Lower lobe of right lung (tissue), 2 donors: ENCODE data around the gene KCNA5. TPM values are rescaled to one million over a fixed set of nuclear protein-coding genes. Genes with fewer than 3 reads are reported as not detected.

Source experiments
- ATAC-seq, 2 donors: fragments of 200-7000 bp; cut with Tn5 transposase; one replicate each; pipeline ENCODE4 v1.9.1; 2020 to 2022; ENCODE audit warnings: mild to moderate bottlenecking in 2 of 2, moderate library complexity in 2 of 2
- DNase-seq: peaks from one replicate; pipeline ENCODE4 v3.0.0-alpha.2; 2020
- H3K27ac ChIP-seq: fragments of 200-600 bp; one replicate; pipeline ENCODE4 v1.8.0; 2022
- H3K27me3 ChIP-seq: fragments of 200-600 bp; one replicate; pipeline ENCODE4 v1.8.0; 2022; ENCODE audit warnings: low read depth
- H3K36me3 ChIP-seq: fragments of 200-600 bp; one replicate; pipeline ENCODE4 v1.8.0; 2022; ENCODE audit warnings: mild to moderate bottlenecking
- H3K4me1 ChIP-seq: fragments of 200-600 bp; one replicate; pipeline ENCODE4 v1.8.0; 2022
- H3K4me3 ChIP-seq: fragments of 200-600 bp; one replicate; pipeline ENCODE4 v1.8.0; 2022; ENCODE audit warnings: mild to moderate bottlenecking
- H3K9me3 ChIP-seq: fragments of 200-600 bp; one replicate; pipeline ENCODE4 v1.8.0; 2022
- CTCF ChIP-seq: fragments of 200-600 bp; IDR thresholded peaks from one replicate; pipeline ENCODE4 v1.8.0; 2022; ENCODE audit warnings: antibody characterized with exemption, mild to moderate bottlenecking
- intact Hi-C: fragments of 100-400 bp; cut with DNase I; formaldehyde crosslinking; loops from one replicate; pipeline ENCODE4 v1.11.0; 2022
- total RNA-seq: library from RNA; stranded (reverse); fragmentation: NEBNext Ultra II Directional; extraction: Animal tissue kit (Norgen Biotek cat#: 25700); gene quantifications from one replicate; pipeline ENCODE4 v1.2.1, GENCODE V29; 2021
- donor health status: DM: no; HTN: yes; CAD: no; lungs with severe emphysema.

The KCNA5 gene
- total RNA-seq, 1 donor from 2014 or later: 1.5 TPM

- H3K27ac ChIP-seq: no peak overlapping the region
- peaks cover 9% of the 10 kb centered on the region for H3K27me3 ChIP-seq
- H3K4me3 ChIP-seq: no peak overlapping the region
- no peaks in the 10 kb centered on the region for H3K9me3 ChIP-seq
- intact Hi-C loops: no loop called here
- ATAC-seq (no peak), DNase-seq (no peak)
- no peaks in the 10 kb centered on the region for H3K4me1 ChIP-seq
- no peaks in the 10 kb centered on the region for H3K36me3 ChIP-seq
- no peak for TF ChIP-seq CTCF
Measured at GRCh38 chr12:5000658-5001385, 42.9 kb upstream of the KCNA5 start.

GRCh38 chr12:5003025-5003666 lies 40.5 kb upstream of the KCNA5 start:
- DNase-seq (peak; percentile 61), ATAC-seq (peak; percentile 67 to 82)
- no peak overlapping the region for H3K27ac ChIP-seq
- peak; percentile 86 for TF ChIP-seq CTCF
- H3K9me3 ChIP-seq: no peaks in the 10 kb centered on the region
- H3K27me3 ChIP-seq: peaks cover 4% of the 10 kb centered on the region
- H3K4me3 ChIP-seq: no peak overlapping the region
- intact Hi-C loops: no loop called here
- H3K4me1 ChIP-seq: no peaks in the 10 kb centered on the region
- H3K36me3 ChIP-seq: no peaks in the 10 kb centered on the region

- intact Hi-C loops: no loop called here
- Histone ChIP-seq H3K27me3 (no peaks in the 10 kb centered on the region), H3K9me3 (no peaks in the 10 kb centered on the region), H3K27ac (no peak overlapping the region), H3K36me3 (no peaks in the 10 kb centered on the region), H3K4me3 (no peak overlapping the region), H3K4me1 (no peaks in the 10 kb centered on the region)
- DNase-seq: no peak
- no peak for TF ChIP-seq CTCF
- no peak for ATAC-seq
Measured at GRCh38 chr12:5008661-5009060, 35.0 kb upstream of the KCNA5 start.

GRCh38 chr12:5010151-5010550 lies 33.5 kb upstream of the KCNA5 start:
- intact Hi-C loops: no loop called here
- H3K36me3 ChIP-seq: no peaks in the 10 kb centered on the region
- H3K27ac ChIP-seq: no peak overlapping the region
- DNase-seq (no peak), ATAC-seq (no peak)
- no peaks in the 10 kb centered on the region for H3K27me3 ChIP-seq
- H3K9me3 ChIP-seq: no peaks in the 10 kb centered on the region
- no peak for TF ChIP-seq CTCF
- H3K4me3 ChIP-seq: no peak overlapping the region
- H3K4me1 ChIP-seq: no peaks in the 10 kb centered on the region

GRCh38 chr12:5012337-5012736 lies 31.3 kb upstream of the KCNA5 start:
- no peak overlapping the region for H3K4me3 ChIP-seq

More at GRCh38 chr12:5012337-5012736, 31.3 kb upstream of the KCNA5 start:
- Histone ChIP-seq H3K9me3 (no peaks in the 10 kb centered on the region), H3K36me3 (no peaks in the 10 kb centered on the region), H3K27ac (no peak overlapping the region), H3K4me1 (no peaks in the 10 kb centered on the region), H3K27me3 (no peaks in the 10 kb centered on the region)
- ATAC-seq (no peak), DNase-seq (no peak)
- TF ChIP-seq CTCF: no peak
- intact Hi-C loops: no loop called here
